Activated CD4-positive, alpha-beta T cell treated with anti-CD3 and anti-CD28 coated beads for 48 hours (primary cell): ENCODE results near the gene RET.

ENCODE experiments used
- DNase-seq: peaks from one replicate; pipeline ENCODE4 v3.0.0-alpha.2; 2020

The RET gene

GRCh38 chr10:43177595-43177994 lies 100.7 kb downstream of the RET start:
- DNase-seq, result no peak
